BLaER1 (cell line): ENCODE measurements around the gene SLC27A5.
"Not testable (repeated sequence)": the region's sequence is repeated elsewhere in the genome, so short reads cannot be mapped to it uniquely, and the experiment has no call there.

Source experiments
- H3K27ac ChIP-seq: shearing (Covaris generic); formaldehyde crosslinking; 2 replicates; pipeline ENCODE4 v1.8.1; 2022
- H3K27me3 ChIP-seq: shearing (Covaris generic); formaldehyde crosslinking; 2 replicates; pipeline ENCODE4 v1.8.1; 2022
- H3K36me3 ChIP-seq: shearing (Covaris generic); formaldehyde crosslinking; 2 replicates; pipeline ENCODE4 v1.8.1; 2022
- H3K4me1 ChIP-seq: shearing (Covaris generic); formaldehyde crosslinking; 2 replicates; pipeline ENCODE4 v1.8.1; 2022
- H3K4me2 ChIP-seq: shearing (Covaris generic); formaldehyde crosslinking; 2 replicates; pipeline ENCODE4 v1.8.1; 2022
- H3K4me3 ChIP-seq: shearing (Covaris generic); formaldehyde crosslinking; 2 replicates; pipeline ENCODE4 v1.8.1; 2022
- H3K9ac ChIP-seq: shearing (Covaris generic); formaldehyde crosslinking; 2 replicates; pipeline ENCODE4 v1.8.1; 2022
- H3K9me3 ChIP-seq: shearing (Covaris generic); formaldehyde crosslinking; 2 replicates; pipeline ENCODE4 v1.8.1; 2022
- H4K20me1 ChIP-seq: shearing (Covaris generic); formaldehyde crosslinking; 2 replicates; pipeline ENCODE4 v1.8.1; 2022
- Cebpa-rat ChIP-seq: shearing (Covaris generic); IDR thresholded peaks from 2 replicates; pipeline ENCODE4 v1.8.1; 2022

Gene SLC27A5

DNA sequence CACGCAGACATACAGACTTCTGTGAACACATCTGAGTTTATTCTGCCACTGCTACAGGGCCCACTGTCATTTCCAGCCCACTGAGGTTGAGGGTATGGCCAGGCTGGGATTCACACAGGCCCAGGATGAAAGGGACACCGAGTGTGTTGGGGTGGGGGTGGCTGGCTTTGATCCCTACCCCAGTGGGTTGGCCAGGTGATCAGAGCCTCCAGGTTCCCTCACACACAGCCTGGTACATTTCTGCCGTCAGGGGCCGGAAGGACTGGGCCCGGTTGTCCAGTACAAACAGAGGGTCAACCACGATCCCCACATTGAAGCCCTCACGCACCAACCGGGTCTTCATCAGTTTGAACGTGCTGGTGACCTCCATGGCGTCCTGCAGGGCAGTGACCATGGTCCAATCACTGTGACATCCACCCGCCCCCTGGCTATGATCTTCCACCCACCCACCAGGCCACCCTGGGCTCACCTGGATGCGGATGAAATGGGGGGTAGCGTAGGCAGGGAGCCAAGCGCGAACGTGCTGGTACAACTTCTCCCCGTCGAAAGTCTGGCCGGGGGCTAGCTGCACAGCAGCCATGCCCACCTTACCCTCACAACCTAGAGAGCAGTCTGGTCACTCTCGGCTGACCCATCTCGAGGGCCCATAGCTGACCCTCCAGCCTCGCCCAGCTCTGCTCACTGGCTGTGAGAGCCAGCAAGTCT is 13.3 kb downstream of the SLC27A5 start:
- Histone ChIP-seq H3K4me2 (peak overlapping the region; percentile 97), H3K9me3 (no peaks in the 10 kb centered on the region), H3K36me3 (no peaks in the 10 kb centered on the region), H3K27ac (peak overlapping the region; percentile 67), H4K20me1 (no peaks in the 10 kb centered on the region), H3K4me1 (peaks cover 27% of the 10 kb centered on the region), H3K4me3 (peak overlapping the region; percentile 69), H3K27me3 (no peaks in the 10 kb centered on the region), H3K9ac (peak overlapping the region; percentile 73)
- no peak for TF ChIP-seq Cebpa-rat

DNA sequence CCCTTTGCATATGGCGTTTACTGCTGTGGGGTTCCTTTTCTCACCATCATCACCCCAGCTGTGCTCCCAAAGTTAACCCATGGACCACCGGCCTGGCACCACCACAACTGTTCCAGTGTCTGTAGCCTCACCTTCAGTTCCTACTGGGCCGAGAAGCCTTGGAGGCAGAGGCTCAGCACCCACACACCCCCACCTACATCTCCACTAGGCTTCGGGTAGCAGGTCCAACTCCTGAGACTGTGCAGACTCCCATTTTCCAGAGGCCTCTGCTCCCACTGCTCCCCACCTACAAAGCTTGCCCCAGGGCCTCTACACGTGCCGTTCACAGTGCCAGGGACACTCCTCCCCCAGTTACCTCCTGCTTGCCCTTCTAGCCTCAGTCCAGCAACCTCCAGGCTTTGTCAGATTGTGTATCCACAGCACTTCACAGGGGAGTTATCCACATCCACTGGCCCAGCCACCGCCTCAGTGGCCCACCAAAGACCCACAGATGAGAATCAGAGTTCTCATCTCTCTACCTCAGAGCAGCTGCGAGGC is 14.1 kb downstream of the SLC27A5 start:
- Histone ChIP-seq H3K27ac (no peak overlapping the region), H3K4me3 (0 out of 2 replicates have a peak overlapping the region, but pooled peaks have one; percentile 69), H4K20me1 (no peaks in the 10 kb centered on the region), H3K9ac (no peak overlapping the region), H3K4me1 (peaks cover 27% of the 10 kb centered on the region), H3K36me3 (no peaks in the 10 kb centered on the region), H3K27me3 (no peaks in the 10 kb centered on the region), H3K9me3 (no peaks in the 10 kb centered on the region), H3K4me2 (peak overlapping the region; percentile 97)
- TF ChIP-seq Cebpa-rat, result no peak

DNA sequence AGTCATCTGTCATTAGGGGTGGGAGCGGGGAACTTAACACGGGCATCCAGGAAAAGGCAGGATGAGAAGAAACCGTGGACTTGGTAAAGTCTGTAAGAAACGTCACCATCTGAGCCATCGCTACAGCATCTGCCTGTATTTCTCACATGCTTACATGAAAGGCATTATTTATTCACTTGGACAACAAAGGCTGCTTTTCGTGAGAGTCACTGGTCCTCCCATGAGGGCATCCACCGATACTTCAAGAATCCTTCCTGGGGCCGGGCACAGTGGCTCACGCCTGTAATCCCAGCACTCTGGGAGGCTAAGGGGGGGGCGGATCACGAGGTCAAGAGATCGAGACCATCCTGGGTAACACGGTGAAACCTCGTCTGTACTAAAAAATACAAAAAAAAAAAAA is 19.5 kb downstream of the SLC27A5 start:
- Histone ChIP-seq H3K27ac (no peak overlapping the region), H3K4me3 (no peak overlapping the region), H3K4me1 (no peaks in the 10 kb centered on the region), H3K36me3 (no peaks in the 10 kb centered on the region), H4K20me1 (no peaks in the 10 kb centered on the region), H3K9ac (no peak overlapping the region), H3K9me3 (no peaks in the 10 kb centered on the region), H3K4me2 (no peak overlapping the region), H3K27me3 (no peaks in the 10 kb centered on the region)
- TF ChIP-seq Cebpa-rat, result no peak

DNA sequence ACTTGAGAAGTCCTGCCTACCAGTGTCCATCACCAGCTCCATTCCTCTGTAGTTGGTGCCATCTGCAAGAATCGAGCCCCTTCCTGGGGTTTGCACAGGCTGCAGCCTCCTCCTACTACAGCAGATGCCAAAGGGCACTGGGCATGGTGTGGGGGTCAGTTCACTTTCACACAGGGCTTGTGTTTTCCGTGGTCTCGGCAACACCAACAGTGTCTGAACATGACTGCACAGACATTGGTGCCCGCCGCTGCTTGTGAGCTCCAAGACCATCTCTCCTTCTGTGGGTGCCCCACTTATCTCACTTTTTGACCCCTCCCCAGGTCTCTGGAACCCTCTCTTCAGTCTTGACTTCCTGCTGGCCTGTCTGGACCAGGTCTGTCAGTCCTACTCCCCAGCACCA is 20.4 kb downstream of the SLC27A5 start:
- Histone ChIP-seq H3K4me1 (no peaks in the 10 kb centered on the region), H3K9me3 (no peaks in the 10 kb centered on the region), H4K20me1 (no peaks in the 10 kb centered on the region), H3K4me3 (no peak overlapping the region), H3K4me2 (no peak overlapping the region), H3K27ac (no peak overlapping the region), H3K9ac (no peak overlapping the region), H3K27me3 (no peaks in the 10 kb centered on the region), H3K36me3 (no peaks in the 10 kb centered on the region)
- TF ChIP-seq Cebpa-rat, result no peak

DNA sequence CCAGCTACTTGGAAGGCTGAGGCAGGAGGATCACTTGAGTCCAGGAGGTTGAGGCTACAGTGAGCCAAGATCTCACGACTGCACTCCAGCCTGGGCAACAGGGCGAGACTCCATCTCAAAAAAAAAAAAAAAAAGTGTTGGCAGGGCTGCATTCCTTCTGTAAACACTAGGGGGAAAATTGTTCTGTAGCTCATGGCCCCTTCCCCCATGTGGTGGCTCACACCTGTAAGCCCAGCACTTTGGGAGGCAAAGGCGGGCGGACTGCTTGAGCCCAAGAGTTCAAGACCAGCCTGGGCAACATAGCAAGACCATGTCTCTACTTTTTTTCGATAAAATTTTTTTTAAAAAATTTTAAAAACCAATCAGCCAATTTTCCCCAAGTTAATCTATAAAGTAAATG is 27.4 kb downstream of the SLC27A5 start:
- H3K4me3 ChIP-seq, result not testable (repeated sequence)

DNA sequence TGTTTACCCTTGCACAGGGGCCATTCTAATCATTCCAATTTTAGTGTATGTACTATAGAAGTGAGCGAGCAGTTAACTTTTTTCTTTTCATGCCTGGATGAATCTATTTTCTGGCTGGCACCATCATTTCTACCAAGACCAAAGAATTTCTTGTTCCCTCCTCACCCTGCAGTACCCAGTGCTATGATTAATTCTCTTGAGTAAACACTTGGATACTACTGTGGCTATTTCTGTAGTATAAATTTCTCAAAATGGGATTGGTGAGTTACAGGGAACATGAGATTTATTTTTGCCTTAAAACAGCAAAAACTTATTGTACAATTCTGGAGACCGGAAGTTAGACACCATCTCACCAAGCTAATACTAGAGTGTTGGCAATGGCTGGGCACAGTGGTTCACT is 28.0 kb downstream of the SLC27A5 start:
- no peaks in the 10 kb centered on the region for H3K9me3 ChIP-seq
- peaks cover 30% of the 10 kb centered on the region for H3K4me1 ChIP-seq

More for the DNA sequence above, 27.4 kb downstream of the SLC27A5 start:
- peaks cover 30% of the 10 kb centered on the region for H3K4me1 ChIP-seq
- not testable (repeated sequence) for H3K4me2 ChIP-seq, H3K27ac ChIP-seq, H3K27me3 ChIP-seq, H4K20me1 ChIP-seq, H3K9me3 ChIP-seq, H3K9ac ChIP-seq
- peaks cover 18% of the 10 kb centered on the region for H3K36me3 ChIP-seq

DNA sequence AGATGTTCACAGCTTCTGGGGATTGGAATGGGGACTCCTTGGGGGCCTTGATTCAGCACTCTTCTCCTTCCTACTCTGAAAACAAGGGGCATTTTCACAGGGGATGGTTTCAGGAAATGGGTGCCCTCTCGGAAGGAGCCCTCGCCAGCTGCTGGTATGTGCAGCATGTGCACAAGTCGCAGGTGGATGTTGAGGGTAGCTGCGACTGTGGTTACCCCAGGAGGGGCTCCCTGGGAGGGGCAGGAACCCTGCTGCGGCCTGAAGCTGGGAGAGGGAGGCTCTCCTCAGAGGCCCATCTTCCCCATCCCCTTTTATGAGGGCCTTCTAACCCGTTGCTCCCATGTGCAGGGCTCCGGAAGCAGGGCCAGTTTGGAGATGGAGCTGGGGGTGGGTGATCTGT is 29.4 kb downstream of the SLC27A5 start:
- no peaks in the 10 kb centered on the region for H4K20me1 ChIP-seq
- H3K36me3 ChIP-seq, result peaks cover 18% of the 10 kb centered on the region
- TF ChIP-seq Cebpa-rat, result no peak
- no peaks in the 10 kb centered on the region for H3K9me3 ChIP-seq
- H3K27me3 ChIP-seq, result no peaks in the 10 kb centered on the region
- no peak overlapping the region for H3K4me3 ChIP-seq
- peaks cover 37% of the 10 kb centered on the region for H3K4me1 ChIP-seq
- peak overlapping the region; percentile 59 for H3K27ac ChIP-seq
- peak overlapping the region; percentile 39 for H3K4me2 ChIP-seq
- H3K9ac ChIP-seq, result peak overlapping the region; percentile 53; the same call in 1 of the 2 replicates

More for the DNA sequence above, 28.0 kb downstream of the SLC27A5 start:
- Histone ChIP-seq H3K27ac (no peak overlapping the region), H3K36me3 (peaks cover 18% of the 10 kb centered on the region), H3K4me3 (no peak overlapping the region), H3K9ac (no peak overlapping the region), H3K4me2 (no peak overlapping the region), H4K20me1 (no peaks in the 10 kb centered on the region), H3K27me3 (no peaks in the 10 kb centered on the region)
- TF ChIP-seq Cebpa-rat, result no peak

DNA sequence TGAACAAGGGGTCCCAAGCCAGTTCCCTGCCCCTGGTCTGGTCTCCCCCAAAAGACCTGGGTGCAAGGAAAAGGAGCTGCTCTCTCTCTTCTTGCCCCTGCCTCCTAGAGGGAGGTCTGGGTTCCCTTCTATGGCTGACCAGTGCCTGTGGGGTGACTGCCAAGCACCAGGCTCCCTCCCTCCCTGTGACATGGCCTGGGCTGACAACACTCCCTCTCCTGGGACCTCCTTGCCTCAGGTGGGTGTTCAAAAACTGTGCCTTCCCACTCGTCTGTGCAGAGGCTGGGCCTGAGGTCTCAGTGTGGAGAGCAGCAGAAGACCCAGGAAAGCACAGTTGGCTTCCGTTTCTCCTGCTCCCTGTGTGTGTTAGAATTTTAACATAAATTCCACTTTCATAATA is 31.0 kb downstream of the SLC27A5 start:
- H3K9ac ChIP-seq, result no peak overlapping the region
- H3K27me3 ChIP-seq, result no peaks in the 10 kb centered on the region
- H3K36me3 ChIP-seq, result peaks cover 18% of the 10 kb centered on the region
- peak overlapping the region; percentile 29; the same call in 1 of the 2 replicates for H3K27ac ChIP-seq
- no peak for TF ChIP-seq Cebpa-rat
- H3K4me3 ChIP-seq, result no peak overlapping the region
- H3K9me3 ChIP-seq, result no peaks in the 10 kb centered on the region
- H4K20me1 ChIP-seq, result no peaks in the 10 kb centered on the region
- H3K4me2 ChIP-seq, result peak overlapping the region; percentile 5; the same call in 1 of the 2 replicates
- H3K4me1 ChIP-seq, result peaks cover 48% of the 10 kb centered on the region

DNA sequence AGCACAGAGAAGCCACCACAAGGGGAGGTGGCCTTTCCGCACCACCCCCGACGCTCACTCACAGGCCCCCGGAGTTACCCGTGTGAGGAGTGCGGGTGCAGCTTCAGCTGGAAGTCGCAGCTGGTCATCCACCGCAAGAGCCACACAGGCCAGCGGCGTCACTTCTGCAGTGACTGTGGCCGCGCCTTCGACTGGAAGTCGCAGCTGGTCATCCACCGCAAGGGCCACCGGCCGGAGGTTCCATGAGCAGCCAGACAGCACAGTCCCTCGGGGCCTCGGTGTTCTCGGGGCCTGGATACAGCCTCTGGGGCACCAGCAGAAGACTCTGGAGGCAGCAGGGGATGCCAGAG is 31.3 kb downstream of the SLC27A5 start:
- peaks cover 18% of the 10 kb centered on the region for H3K36me3 ChIP-seq
- H4K20me1 ChIP-seq, result no peaks in the 10 kb centered on the region
- H3K9me3 ChIP-seq, result no peaks in the 10 kb centered on the region
- H3K27me3 ChIP-seq, result no peaks in the 10 kb centered on the region
- peak overlapping the region; percentile 29; the same call in 1 of the 2 replicates for H3K27ac ChIP-seq
- H3K4me1 ChIP-seq, result peaks cover 48% of the 10 kb centered on the region
- no peak for TF ChIP-seq Cebpa-rat
- H3K4me2 ChIP-seq, result peak overlapping the region; percentile 5; the same call in 1 of the 2 replicates
- no peak overlapping the region for H3K9ac ChIP-seq
- H3K4me3 ChIP-seq, result no peak overlapping the region

DNA sequence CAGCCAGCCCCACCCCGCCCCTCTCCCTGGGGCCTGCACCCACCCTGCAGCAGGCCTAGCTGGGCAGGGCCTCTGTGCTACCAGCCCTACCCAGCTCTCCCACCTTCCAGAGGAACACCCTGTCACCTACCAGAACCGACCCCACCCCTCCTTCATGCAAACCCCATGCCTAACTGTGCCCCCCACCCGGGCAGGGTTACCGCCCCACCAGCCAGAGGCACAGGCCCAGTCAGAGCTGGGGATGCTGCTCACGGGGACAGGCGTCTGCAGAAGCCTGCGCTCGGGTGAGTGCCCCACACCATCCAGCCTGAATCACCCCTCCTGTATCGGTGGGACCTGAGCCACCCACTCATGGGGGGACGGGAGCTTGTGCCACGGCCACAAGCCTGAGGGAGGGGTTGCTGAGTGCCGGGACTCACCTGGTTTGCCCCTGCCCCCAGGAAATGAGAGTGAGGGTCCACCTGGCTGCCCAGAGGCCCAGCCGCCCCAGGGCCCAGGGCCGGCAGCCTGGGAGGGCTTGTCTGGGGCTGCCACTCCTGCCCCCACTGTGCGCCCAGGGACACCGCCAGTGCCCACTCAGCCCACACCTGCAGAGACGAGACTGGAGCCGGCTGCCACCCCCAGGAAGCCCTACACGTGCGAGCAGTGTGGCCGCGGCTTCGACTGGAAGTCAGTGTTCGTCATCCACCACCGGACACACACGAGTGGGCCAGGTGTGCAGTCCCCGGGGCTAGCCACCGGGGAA is 31.9 kb downstream of the SLC27A5 start:
- Histone ChIP-seq H3K36me3 (peaks cover 18% of the 10 kb centered on the region), H3K9ac (no peak overlapping the region), H3K27ac (no peak overlapping the region), H4K20me1 (peaks cover 2% of the 10 kb centered on the region; the same call in 1 of the 2 replicates), H3K4me3 (no peak overlapping the region), H3K27me3 (no peaks in the 10 kb centered on the region), H3K4me1 (peaks cover 53% of the 10 kb centered on the region), H3K9me3 (no peaks in the 10 kb centered on the region), H3K4me2 (peak overlapping the region; percentile 5; the same call in 1 of the 2 replicates)
- no peak for TF ChIP-seq Cebpa-rat
